Left colon (tissue), 2 donors: ENCODE measurements around the gene PSD2. TPM values are rescaled to one million over a fixed set of nuclear protein-coding genes. Genes with fewer than 3 reads are reported as not detected.

Experiments
- ATAC-seq: fragments of 200-7000 bp; cut with Tn5 transposase; one replicate; pipeline ENCODE4 v1.9.1; 2020; ENCODE audit warnings: mild to moderate bottlenecking, moderate library complexity
- DNase-seq, 2 donors: peaks; one replicate each; pipeline ENCODE4 v3.0.0-alpha.2; 2020
- intact Hi-C, 2 donors: fragments of 100-400 bp; cut with DNase I in 1 of 2; cut with micrococcal nuclease in 1 of 2; formaldehyde crosslinking; loops; one replicate each; pipeline versions ENCODE4 v1.11.2 to v1.14.0; 2022; cut with DNase I, micrococcal nuclease
- total RNA-seq, 2 donors: library from RNA; stranded (reverse); fragmentation: NEBNext Ultra II Directional; extraction: Animal tissue kit (Norgen Biotek cat#: 25700); gene quantifications; one replicate each; pipeline ENCODE4 v1.2.1, GENCODE V29; 2021
- donor health status: DM: no; HTN: no; CAD: no.
- donor health status: DM: yes; HTN: yes; CAD: no.

The PSD2 gene
- total RNA-seq, 2 donors from 2014 or later = 0.08 TPM; not detected in 1

GRCh38 chr5:139845846-139846681, 50.5 kb downstream of the PSD2 start:
- DNase-seq = no peak

GRCh38 chr5:139847091-139847490, 51.5 kb downstream of the PSD2 start:
- ATAC-seq (no peak), DNase-seq (no peak)
- intact Hi-C loops = no loop called here

More at GRCh38 chr5:139845846-139846681, 50.5 kb downstream of the PSD2 start:
- intact Hi-C loops = no loop called here
- peak; percentile 31 for ATAC-seq

GRCh38 chr5:139847790-139848507, 52.3 kb downstream of the PSD2 start:
- intact Hi-C loops = no loop called here
- ATAC-seq (peak; percentile 76), DNase-seq (peak in 1 of 2 donors; percentile 53)

- intact Hi-C loops = no loop called here
- no peak for ATAC-seq
- DNase-seq = peak in 1 of 2 donors; percentile 44
These were observed 53.0 kb downstream of the PSD2 start for GRCh38 chr5:139848508-139849100.

- intact Hi-C loops = no loop called here
- no peak for DNase-seq
- no peak for ATAC-seq
These were observed 53.9 kb downstream of the PSD2 start for GRCh38 chr5:139849501-139849900.

- intact Hi-C loops = no loop called here
- DNase-seq (no peak), ATAC-seq (no peak)
These were observed 54.3 kb downstream of the PSD2 start for GRCh38 chr5:139849942-139850341.

GRCh38 chr5:139850423-139851016, 54.9 kb downstream of the PSD2 start:
- intact Hi-C loops = no loop called here
- ATAC-seq = no peak
- no peak for DNase-seq

- intact Hi-C loops = no loop called here
- ATAC-seq (no peak), DNase-seq (no peak)
These were observed 56.0 kb downstream of the PSD2 start for GRCh38 chr5:139851558-139851957.

GRCh38 chr5:139852696-139853095, 57.1 kb downstream of the PSD2 start:
- DNase-seq = no peak
- ATAC-seq = no peak
- intact Hi-C loops = no loop called here

- DNase-seq (no peak), ATAC-seq (no peak)
- intact Hi-C loops = no loop called here
These were observed 58.5 kb downstream of the PSD2 start for GRCh38 chr5:139854029-139854605.

- intact Hi-C loops = no loop called here
- DNase-seq (no peak), ATAC-seq (no peak)
These were observed 59.3 kb downstream of the PSD2 start for GRCh38 chr5:139854953-139855352.

- no peak for ATAC-seq
- DNase-seq = no peak
- intact Hi-C loops = no loop called here
These were observed 59.8 kb downstream of the PSD2 start for GRCh38 chr5:139855451-139855850.

- intact Hi-C loops = no loop called here
- ATAC-seq = no peak
- no peak for DNase-seq
These were observed 60.4 kb downstream of the PSD2 start for GRCh38 chr5:139855946-139856540.

GRCh38 chr5:139856714-139857113, 61.1 kb downstream of the PSD2 start:
- no peak for ATAC-seq
- DNase-seq = no peak
- intact Hi-C loops = no loop called here

GRCh38 chr5:139859013-139859412, 63.4 kb downstream of the PSD2 start:
- intact Hi-C loops = no loop called here
- ATAC-seq (no peak), DNase-seq (no peak)

GRCh38 chr5:139861021-139861888, 65.6 kb downstream of the PSD2 start:
- intact Hi-C loops = no loop called here
- ATAC-seq = no peak
- DNase-seq = no peak

GRCh38 chr5:139861889-139862207, 66.2 kb downstream of the PSD2 start:
- no peak for ATAC-seq
- intact Hi-C loops = no loop called here
- no peak for DNase-seq

- ATAC-seq (no peak), DNase-seq (no peak)
- intact Hi-C loops = no loop called here
These were observed 66.7 kb downstream of the PSD2 start for GRCh38 chr5:139862313-139862712.
